Activated CD4-positive, alpha-beta T cell treated with anti-CD3 and anti-CD28 coated beads, Interleukin-2, amount 50 U/mL, for 16 hours (primary cell): ENCODE measurements around the gene IL21R.
"Not testable (repeated sequence)": the region's sequence is repeated elsewhere in the genome, so short reads cannot be mapped to it uniquely, and the experiment has no call there.

Source experiments
- DNase-seq: peaks from one replicate; pipeline ENCODE4 v3.0.0-alpha.2; 2020

IL21R gene

GRCh38 chr16:27402964-27403600 lies 1.1 kb downstream of the IL21R start:
- DNase-seq = peak; percentile 68

DNA sequence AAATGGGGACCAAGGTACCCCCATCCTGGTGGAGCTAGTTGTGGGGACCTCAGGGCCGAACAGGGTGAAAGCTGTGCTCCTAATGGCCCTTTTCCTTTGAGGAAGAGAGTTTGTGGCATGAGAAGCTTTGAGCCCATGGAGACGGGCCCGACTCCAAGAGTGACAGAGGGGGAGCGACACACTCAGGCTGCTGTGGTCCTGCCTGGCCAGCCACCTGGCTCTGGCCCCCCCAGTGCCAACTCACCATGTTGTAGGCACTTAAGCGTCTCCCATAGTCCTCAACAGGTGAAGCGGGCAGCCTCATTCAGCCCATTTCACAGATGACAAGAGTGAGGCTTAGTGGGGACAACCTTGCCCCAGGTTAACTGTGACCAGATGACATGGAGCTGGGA lies 1.6 kb downstream of the IL21R start:
- DNase-seq = peak; percentile 24

GRCh38 chr16:27404163-27404823 lies 2.3 kb downstream of the IL21R start:
- DNase-seq = peak; percentile 48

DNA sequence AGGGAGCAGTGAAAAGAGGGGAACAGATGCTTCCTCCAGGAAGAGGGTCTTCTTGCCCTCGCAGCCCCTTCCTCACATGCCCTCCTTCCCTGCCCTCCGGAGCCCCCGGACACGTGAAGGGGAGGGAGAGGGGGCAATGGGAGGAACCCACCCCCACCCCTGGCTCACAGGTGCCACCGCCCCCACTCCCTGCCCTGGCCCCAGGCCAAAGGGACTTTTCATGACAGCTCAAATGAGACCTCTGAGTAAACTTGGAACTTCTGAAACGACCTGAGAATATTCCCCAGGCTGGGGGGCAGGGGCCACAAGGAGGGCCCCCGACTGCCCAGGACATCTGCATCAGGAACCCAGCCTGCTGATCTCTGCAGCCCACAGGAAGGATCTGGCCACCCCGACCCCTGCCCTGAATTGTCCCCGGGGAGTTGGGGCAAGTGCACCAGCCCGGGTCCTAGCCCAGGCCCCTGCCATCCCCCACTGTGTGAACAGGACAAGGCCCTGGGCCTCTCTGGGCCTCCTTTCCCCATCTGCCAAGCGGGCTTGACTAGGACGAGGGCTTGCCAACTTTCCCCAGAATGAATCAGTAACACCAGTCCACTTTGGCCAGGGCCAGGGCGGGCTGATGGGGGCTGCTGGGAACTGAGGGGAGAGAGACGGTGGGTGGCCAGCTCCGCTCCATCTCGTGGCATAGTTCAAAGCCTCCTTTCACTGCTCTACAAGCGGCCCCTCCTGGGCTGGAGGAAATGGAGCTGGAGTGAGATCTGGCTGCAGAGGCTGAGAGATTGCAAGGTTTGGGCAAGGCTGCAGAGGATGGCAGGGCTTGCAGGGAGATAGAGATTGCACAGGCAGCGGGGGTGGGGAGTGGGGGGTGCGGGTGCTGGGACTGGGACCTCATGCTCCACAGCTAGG lies 3.8 kb downstream of the IL21R start:
- DNase-seq = peak; percentile 86

GRCh38 chr16:27406511-27407128 lies 4.6 kb downstream of the IL21R start:
- DNase-seq = peak; percentile 42

- peak; percentile 35 for DNase-seq
Measured at GRCh38 chr16:27407133-27407532, 5.2 kb downstream of the IL21R start.

GRCh38 chr16:27408012-27408601 lies 6.1 kb downstream of the IL21R start:
- peak; percentile 71 for DNase-seq

DNA sequence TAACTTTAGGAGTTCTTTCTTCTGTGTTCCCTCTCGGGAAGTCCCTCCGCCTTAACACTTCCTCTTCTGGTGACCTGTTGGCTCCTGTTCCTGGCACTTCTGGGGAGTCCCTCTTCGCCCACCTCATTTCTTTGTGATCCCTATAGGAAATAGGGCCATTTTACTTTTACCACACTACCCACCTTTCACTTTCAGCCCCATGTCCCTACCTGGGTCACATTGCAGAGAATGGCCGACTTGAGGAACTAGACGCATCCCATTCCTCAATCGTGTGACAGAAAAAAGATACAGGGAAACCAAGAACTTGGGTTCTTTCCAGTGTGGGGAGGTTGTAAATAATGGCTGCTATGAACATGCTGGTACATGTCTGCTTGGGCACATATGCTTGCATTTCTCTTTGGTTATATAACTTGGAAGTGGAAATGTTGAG lies 6.6 kb downstream of the IL21R start:
- peak; percentile 29 for DNase-seq

- not testable (repeated sequence) for DNase-seq
Measured at GRCh38 chr16:27409958-27410357, 8.0 kb downstream of the IL21R start.

GRCh38 chr16:27410761-27411160 lies 8.8 kb downstream of the IL21R start:
- no peak for DNase-seq

- DNase-seq = no peak
Measured at GRCh38 chr16:27413956-27414355, 12.0 kb downstream of the IL21R start.

DNA sequence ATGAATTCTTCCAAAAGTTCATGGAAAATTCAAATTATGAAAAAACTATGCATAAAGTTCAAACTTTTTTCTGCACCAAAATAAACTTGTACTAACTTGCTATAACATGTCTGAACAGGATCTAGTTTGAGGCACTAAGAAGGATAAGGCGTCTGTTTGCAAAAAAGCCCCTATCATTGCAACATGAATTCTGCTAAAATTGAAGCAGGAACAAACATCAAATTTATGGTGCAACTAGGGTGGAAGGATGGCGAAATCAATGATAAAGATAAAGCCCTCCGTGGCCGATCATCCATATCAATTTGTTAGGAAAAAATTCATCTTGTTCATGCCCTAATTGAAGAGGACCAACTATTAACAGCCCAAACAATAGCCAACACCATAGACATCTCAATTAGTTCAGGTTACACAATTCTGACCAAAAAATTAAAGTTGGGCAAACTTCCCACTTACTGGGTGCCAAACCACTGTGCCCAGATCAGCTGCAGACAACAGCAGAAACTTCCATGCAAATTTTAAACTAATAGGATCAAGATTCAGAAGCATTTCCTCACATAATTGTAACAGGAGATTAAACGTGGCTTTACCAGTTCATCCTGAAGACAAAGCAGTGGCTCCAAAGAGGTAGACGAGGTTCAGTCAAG lies 12.9 kb downstream of the IL21R start:
- no peak for DNase-seq

DNA sequence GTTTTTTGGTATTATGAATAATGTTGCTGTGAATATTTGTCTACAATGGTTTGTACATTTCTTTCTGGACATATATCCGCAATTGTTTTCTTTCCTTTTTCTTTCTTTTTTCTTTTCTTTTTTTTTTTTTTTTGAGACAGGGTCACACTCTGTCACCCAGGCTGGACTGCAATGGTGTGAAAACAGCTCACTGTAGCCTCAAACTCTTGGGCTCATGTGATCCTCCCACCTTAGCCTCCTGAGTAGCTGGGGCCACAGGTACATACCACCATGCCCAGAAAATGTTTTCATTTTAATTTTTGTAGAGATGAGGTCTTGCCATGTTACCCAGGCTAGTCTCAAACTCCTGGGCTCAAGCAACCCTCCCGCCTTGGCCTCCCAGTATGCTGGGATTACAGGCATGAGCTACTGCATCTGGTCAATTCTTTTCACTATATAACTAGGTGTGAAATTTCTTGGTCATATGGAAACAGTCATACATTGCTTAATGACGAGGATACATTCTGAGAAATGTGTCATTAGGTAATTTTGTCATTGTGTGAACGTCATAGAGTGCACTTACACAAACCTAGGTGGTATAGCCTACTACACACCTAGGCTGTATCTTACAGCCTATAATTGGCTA lies 15.2 kb downstream of the IL21R start:
- DNase-seq = peak; percentile 68

DNA sequence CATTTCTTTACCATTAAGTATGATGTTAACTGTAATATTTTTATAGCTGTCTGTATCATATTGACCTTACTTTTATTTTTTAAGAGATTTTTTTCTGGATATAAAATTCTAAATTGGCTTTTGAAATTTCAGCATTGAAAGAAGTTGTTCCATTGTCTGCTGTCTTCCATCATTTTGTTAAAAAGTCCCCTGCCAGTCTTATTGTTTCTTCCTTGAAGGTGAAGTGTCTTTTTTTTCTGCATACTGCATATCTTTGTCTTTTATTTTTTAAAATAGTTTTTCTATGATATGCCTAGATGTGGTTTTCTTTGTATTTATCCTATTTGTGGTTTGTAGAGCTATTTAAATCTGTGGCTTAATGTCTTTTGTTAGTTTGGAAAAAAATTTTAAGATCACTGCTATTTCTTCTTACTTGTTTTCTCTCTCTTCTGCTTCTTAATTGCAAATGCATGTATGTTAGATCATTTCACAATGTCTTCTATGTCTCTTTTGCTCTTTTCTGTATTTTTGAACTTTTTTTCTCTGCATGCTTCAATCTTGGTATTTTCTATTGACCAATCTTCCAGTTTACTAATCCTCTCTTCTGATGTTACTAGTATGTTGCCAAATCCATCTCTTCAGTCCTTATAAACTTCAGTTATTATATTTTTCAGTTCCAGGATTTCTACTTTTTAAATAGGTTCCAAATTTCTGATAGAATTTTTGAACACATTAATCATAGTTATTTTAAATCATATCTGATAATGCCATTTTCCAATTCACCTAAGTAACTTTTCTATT lies 20.2 kb downstream of the IL21R start:
- DNase-seq = no peak

DNA sequence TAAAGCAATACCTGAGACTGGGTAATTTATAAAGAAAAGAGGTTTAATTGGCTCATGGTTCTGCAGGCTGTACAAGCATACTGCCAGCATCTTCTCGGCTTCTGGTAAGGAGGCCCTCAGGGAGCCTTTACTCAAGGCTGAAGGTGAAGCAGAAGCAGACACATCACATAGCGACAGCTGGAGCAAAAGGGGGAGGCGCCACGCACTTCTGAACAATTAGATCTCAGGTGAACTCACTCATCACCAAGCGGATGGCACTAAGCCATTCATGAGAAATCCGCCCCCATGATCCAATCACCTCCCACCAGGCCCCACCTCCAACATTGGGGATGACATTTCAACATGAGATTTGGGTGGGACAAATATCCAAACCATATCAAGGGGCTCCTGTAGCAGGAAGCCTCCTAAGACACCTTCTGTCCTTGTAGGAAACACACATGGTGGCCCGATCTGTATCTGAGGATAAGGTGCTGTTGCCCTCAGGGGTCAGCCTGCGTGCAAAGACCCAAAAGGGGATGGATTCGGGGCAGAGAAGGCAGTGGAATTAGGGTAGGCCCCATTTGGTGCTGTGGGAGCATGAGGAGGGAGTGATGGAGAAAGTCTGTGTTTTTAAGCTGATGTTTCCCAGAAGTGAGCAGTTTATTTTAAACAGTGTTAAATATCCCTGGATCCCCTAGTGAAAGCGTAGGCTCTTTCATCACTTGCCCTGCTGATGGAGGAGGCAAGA lies 23.0 kb downstream of the IL21R start:
- DNase-seq = no peak

GRCh38 chr16:27425961-27426360 lies 24.0 kb downstream of the IL21R start:
- no peak for DNase-seq

GRCh38 chr16:27426423-27427408 lies 24.7 kb downstream of the IL21R start:
- DNase-seq = peak; percentile 91

- no peak for DNase-seq
Measured at GRCh38 chr16:27427538-27427937, 25.6 kb downstream of the IL21R start.
